Lower lobe of right lung (tissue), 2 donors: ENCODE measurements around the gene HOXD1. TPM values are rescaled to one million over a fixed set of nuclear protein-coding genes. Genes with fewer than 3 reads are reported as not detected.

Experiments used
- ATAC-seq, 2 donors: fragments of 200-7000 bp; cut with Tn5 transposase; one replicate each; pipeline ENCODE4 v1.9.1; 2020 to 2022; ENCODE audit warnings: mild to moderate bottlenecking in 2 of 2, moderate library complexity in 2 of 2
- DNase-seq: peaks from one replicate; pipeline ENCODE4 v3.0.0-alpha.2; 2020
- H3K27ac ChIP-seq: fragments of 200-600 bp; one replicate; pipeline ENCODE4 v1.8.0; 2022
- H3K27me3 ChIP-seq: fragments of 200-600 bp; one replicate; pipeline ENCODE4 v1.8.0; 2022; ENCODE audit warnings: low read depth
- H3K36me3 ChIP-seq: fragments of 200-600 bp; one replicate; pipeline ENCODE4 v1.8.0; 2022; ENCODE audit warnings: mild to moderate bottlenecking
- H3K4me1 ChIP-seq: fragments of 200-600 bp; one replicate; pipeline ENCODE4 v1.8.0; 2022
- H3K4me3 ChIP-seq: fragments of 200-600 bp; one replicate; pipeline ENCODE4 v1.8.0; 2022; ENCODE audit warnings: mild to moderate bottlenecking
- H3K9me3 ChIP-seq: fragments of 200-600 bp; one replicate; pipeline ENCODE4 v1.8.0; 2022
- CTCF ChIP-seq: fragments of 200-600 bp; IDR thresholded peaks from one replicate; pipeline ENCODE4 v1.8.0; 2022; ENCODE audit warnings: antibody characterized with exemption, mild to moderate bottlenecking
- intact Hi-C: fragments of 100-400 bp; cut with DNase I; formaldehyde crosslinking; loops from one replicate; pipeline ENCODE4 v1.11.0; 2022
- total RNA-seq: library from RNA; stranded (reverse); fragmentation: NEBNext Ultra II Directional; extraction: Animal tissue kit (Norgen Biotek cat#: 25700); gene quantifications from one replicate; pipeline ENCODE4 v1.2.1, GENCODE V29; 2021
- donor health status: DM: no; HTN: yes; CAD: no; lungs with severe emphysema.

HOXD1 gene
- total RNA-seq, 1 donor from 2014 or later = 3.4 TPM

- H3K4me3 ChIP-seq = no peak overlapping the region
- DNase-seq = no peak
- no peak for TF ChIP-seq CTCF
- H3K9me3 ChIP-seq = no peaks in the 10 kb centered on the region
- intact Hi-C loops = no loop called here
- no peaks in the 10 kb centered on the region for H3K36me3 ChIP-seq
- ATAC-seq = peak in 1 of 2 donors; percentile 20
- no peak overlapping the region for H3K27ac ChIP-seq
- peaks cover 100% of the 10 kb centered on the region for H3K27me3 ChIP-seq
- peaks cover 26% of the 10 kb centered on the region for H3K4me1 ChIP-seq
Observed at GRCh38 chr2:176159663-176160250, 28.7 kb upstream of the HOXD1 start.

DNA sequence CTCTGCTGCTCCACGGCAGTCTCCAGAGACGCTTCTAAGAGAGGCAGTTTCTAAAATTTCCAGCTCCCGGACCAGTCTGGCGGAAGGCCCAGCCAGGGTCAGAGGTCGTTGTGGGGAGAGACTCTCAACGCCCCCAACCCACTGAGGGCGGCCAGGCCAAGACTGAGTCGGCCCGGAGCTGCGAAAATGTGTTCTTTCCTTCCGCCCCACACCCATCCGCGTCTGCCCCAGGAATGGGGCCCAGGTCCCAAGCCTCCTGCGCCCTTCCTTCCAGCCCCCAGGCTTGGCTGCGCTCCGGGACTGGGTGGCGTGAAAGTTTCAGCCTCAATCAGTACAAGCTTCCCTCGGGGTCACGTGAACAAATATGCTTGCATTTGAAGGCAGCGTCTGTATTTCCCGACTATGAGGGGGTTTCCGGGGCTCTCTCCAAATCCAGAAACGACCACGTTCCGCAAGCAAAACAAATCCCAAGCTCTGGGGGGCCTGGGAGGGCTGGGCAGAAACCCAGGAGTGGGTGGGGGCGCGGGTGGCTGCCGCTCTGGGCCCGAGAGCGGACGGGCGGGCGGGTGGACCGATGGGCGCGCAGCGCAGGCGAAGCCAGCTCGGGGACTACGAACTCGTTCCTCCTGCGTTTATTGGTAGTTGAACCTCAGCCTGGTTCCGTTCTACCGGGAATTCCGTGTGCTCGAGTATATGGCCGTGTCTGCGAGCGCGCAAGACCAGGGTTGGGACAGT is 28.1 kb upstream of the HOXD1 start:
- DNase-seq (no peak), ATAC-seq (no peak)
- Histone ChIP-seq H3K9me3 (no peaks in the 10 kb centered on the region), H3K4me1 (peaks cover 26% of the 10 kb centered on the region), H3K27ac (no peak overlapping the region), H3K4me3 (no peak overlapping the region), H3K36me3 (no peaks in the 10 kb centered on the region), H3K27me3 (peaks cover 100% of the 10 kb centered on the region)
- TF ChIP-seq CTCF = no peak
- intact Hi-C loops = no loop called here

GRCh38 chr2:176160986-176161824 is 27.3 kb upstream of the HOXD1 start:
- H3K9me3 ChIP-seq = no peaks in the 10 kb centered on the region
- intact Hi-C loops = no loop called here
- ATAC-seq = no peak
- no peak for DNase-seq
- H3K27me3 ChIP-seq = peaks cover 100% of the 10 kb centered on the region
- H3K36me3 ChIP-seq = no peaks in the 10 kb centered on the region
- no peak overlapping the region for H3K27ac ChIP-seq
- H3K4me3 ChIP-seq = no peak overlapping the region
- no peak for TF ChIP-seq CTCF
- H3K4me1 ChIP-seq = peaks cover 26% of the 10 kb centered on the region

DNA sequence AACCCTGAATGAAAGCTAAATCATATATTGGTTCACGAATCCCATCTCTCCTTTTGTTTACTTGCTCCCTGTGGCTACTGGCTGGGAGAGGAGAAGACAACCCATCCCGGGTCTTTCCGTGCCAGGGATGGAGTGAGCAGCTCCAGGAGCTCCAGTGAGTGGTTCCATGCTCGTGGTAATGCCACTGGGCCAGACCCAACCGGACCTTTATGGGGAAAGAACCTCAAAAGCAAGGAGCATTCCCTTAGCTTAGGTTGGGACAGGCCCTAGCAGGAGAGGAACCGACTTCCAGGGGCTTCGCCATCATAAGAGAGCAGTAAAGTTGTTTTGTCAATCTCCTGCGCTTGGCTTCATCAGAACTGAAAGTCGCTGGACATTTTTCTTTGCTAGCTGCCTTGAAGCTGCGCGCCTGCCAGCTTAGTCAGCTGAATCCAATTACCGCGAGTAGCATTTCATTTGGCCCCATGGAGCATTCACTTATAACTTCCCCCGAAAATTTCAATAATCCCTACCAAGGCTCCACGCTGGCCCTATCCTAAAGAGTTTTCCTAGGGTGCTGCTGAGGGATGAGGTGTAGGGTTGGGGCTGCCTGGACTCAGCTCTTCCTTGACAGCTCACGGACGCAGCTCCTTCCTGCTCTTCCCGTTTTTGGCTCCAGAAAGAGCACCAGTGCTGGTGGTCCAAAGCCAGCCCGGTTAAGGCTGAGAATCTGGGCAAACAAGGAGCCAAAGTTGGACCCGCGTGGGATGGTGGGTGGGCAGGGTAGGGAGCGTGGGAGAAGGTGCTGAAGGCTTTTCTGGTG is 26.4 kb upstream of the HOXD1 start:
- ATAC-seq = no peak
- Histone ChIP-seq H3K36me3 (no peaks in the 10 kb centered on the region), H3K27ac (no peak overlapping the region), H3K4me3 (no peak overlapping the region), H3K4me1 (peaks cover 26% of the 10 kb centered on the region), H3K9me3 (no peaks in the 10 kb centered on the region), H3K27me3 (peaks cover 100% of the 10 kb centered on the region)
- no peak for DNase-seq
- no peak for TF ChIP-seq CTCF
- intact Hi-C loops = no loop called here
